ENCODE measurements around the gene ITIH4.

DNA sequence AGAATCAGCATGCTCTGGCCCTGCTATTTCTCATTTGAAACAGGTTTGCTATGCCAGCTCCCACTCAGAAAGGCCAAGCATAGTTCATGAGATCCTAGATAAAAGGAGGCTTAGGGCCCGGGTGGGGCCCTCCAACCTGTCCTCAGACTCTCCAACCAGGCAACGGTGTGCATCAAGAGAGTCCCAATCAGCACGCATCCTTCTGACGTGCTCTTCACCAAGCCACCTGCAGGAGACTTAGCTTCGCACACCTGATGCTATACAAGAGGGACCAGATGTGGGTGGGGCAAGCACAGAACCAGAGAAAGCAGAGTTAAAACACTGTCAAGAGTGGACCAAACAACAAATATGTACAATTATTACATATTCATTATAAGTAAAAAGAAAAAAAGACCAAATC is 49.6 kb upstream of the ITIH4 start:
- TF ChIP-seq, protein P1, sequence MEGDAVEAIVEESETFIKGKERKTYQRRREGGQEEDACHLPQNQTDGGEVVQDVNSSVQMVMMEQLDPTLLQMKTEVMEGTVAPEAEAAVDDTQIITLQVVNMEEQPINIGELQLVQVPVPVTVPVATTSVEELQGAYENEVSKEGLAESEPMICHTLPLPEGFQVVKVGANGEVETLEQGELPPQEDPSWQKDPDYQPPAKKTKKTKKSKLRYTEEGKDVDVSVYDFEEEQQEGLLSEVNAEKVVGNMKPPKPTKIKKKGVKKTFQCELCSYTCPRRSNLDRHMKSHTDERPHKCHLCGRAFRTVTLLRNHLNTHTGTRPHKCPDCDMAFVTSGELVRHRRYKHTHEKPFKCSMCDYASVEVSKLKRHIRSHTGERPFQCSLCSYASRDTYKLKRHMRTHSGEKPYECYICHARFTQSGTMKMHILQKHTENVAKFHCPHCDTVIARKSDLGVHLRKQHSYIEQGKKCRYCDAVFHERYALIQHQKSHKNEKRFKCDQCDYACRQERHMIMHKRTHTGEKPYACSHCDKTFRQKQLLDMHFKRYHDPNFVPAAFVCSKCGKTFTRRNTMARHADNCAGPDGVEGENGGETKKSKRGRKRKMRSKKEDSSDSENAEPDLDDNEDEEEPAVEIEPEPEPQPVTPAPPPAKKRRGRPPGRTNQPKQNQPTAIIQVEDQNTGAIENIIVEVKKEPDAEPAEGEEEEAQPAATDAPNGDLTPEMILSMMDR (IDR thresholded peaks at IDR 0.05): no peak
- no peak for TF ChIP-seq POLR2A (IDR thresholded peaks at IDR 0.05)

All from heart left ventricle (tissue), 13 donors.